Activated naive CD4-positive, alpha-beta T cell treated with Interleukin-2 at 50 U/mL for 16 hours (primary cell): ENCODE results near the gene TPPP3.
"Not testable (repeated sequence)": the region's sequence is repeated elsewhere in the genome, so short reads cannot be mapped to it uniquely, and the experiment has no call there.

Experiments used
- DNase-seq: peaks from one replicate; pipeline ENCODE4 v3.0.0-alpha.2; 2020

TPPP3 gene

GRCh38 chr16:67425580-67425979 is 32.3 kb upstream of the TPPP3 start:
- no peak for DNase-seq

GRCh38 chr16:67425061-67425460 is 31.8 kb upstream of the TPPP3 start:
- no peak for DNase-seq

GRCh38 chr16:67424261-67424615 is 30.9 kb upstream of the TPPP3 start:
- DNase-seq = no peak

- no peak for DNase-seq
These were observed 30.4 kb upstream of the TPPP3 start for GRCh38 chr16:67423611-67424260.

GRCh38 chr16:67423015-67423414 is 29.7 kb upstream of the TPPP3 start:
- no peak for DNase-seq

- no peak for DNase-seq
These were observed 27.7 kb upstream of the TPPP3 start for GRCh38 chr16:67421030-67421429.

- no peak for DNase-seq
These were observed 26.6 kb upstream of the TPPP3 start for GRCh38 chr16:67419931-67420330.

- DNase-seq = no peak
These were observed 26.2 kb upstream of the TPPP3 start for GRCh38 chr16:67419502-67419901.

DNA sequence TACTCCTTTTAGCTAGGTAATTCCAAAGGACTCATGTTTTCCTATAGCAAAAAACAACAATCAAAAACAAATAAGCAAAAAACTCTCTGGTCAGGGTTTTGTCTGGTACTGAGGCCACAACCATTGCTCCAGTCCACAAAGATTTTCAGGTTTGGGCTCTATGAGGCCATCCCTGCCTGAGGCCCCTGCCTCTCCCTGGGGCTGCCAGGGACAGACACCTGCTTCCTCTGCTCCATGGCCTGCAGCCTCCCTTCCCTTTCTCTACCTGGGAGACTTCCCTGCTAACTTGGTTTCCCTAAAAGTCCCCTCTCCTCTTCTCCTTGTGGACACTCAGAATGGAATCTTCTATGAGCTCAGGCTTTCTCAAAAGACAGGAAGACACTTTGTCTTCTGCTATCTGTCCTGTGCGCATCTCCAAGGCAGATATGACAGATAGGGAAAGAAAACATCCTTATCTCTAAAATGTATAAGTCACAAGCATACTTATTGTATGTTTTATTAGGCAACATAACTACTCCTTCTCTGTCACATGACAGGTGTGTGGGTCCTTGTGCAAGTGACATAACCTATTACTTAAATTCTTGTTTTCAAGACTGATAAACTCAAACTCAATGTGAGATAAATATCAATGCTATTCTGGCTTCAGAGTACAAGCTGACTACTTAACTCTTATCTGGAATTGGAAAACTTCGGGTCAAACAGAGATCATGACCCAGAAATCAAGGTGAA is 24.2 kb upstream of the TPPP3 start:
- no peak for DNase-seq

DNA sequence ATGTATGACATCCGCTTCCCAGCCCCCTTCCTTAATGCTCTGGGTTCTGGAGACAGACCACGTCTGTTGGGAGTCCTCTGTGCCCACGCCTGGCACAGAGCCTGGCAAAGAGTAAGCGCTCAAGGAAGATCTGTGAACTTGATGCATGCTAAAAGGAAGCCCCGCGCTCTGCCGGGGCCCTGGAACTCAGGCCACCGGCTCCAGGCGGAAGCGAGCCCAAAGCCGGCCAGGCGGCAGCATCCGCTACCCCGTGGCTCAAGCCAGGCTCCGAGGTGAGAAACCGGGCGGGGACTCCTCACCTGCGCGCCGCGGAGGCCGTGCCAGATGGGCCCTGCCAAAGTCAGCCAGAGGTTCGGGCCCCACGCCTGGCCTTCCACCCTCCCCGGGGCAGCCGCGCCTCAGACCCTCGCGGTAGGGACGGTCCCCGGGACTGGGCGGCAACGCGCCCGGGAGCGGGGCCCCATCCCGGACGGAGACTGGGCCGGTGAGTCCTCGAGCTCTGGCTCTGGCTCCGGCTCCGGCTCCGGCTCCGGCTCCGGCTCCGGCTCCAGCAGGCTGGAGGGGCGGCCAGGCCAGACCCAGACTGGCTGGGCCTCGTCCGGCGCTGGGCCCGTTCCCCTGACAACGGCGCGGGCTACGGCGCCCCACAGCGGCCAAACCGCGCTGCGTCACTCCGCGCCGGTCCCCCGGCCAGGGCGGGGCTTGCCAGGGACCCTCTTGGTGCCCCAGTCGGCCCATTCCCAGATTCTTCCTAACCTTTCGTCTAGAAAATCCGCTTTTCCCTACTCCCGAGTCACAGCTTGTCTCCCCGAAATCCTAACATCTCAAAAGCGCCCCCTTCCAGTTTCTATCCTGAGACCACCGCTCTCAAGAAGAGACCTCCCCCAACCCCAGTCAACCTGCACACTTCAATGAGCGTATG is 22.8 kb upstream of the TPPP3 start, which contains the start of gene ZDHHC1:
Gene ZDHHC1, minus strand, starts transcription at position 606 of the 922 bp plus-strand sequence. CDS start 8,702 bp downstream, outside the sequence.
- DNase-seq = peak; percentile 57

DNA sequence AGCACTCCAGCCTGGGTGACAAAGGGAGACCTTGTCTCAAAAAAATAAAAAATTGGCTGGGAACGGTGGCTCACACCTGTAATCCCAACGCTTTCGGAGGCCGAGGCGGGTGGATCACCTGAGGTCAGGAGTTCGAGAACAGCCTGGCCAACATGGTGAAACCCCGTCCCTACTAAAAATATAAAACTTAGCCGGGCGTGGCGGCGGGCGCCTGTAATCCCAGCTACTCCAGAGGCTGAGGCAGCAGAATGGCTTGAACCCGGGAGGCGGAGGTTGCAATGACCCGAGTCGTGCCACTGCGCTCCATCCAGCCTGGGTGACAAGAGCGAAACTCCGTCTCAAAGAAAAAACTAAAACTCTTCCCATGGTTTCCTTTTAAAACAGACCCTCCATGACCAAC is 22.1 kb upstream of the TPPP3 start:
- DNase-seq = not testable (repeated sequence)

GRCh38 chr16:67413978-67414911 is 20.9 kb upstream of the TPPP3 start:
- DNase-seq = no peak

DNA sequence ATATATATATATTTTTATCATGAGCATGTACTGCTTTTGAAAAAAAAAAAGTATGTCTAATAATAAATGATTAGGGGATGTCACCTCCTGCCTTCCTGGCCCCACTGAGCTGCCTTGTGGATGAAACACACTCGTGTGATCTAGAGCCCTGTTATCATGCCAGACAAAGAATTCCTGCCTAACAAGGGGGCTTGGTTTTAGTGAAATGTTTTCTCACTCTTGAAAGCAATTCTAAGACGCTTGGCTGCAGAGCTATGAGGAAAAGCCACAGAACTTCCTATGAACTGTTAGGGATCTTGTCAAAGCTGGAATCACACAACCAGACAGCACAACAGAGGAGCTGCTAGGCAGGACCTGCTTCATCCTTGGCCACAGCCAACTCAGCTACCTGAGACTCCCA is 19.0 kb upstream of the TPPP3 start:
- DNase-seq = no peak

- DNase-seq = no peak
These were observed 18.0 kb upstream of the TPPP3 start for GRCh38 chr16:67411339-67411738.

DNA sequence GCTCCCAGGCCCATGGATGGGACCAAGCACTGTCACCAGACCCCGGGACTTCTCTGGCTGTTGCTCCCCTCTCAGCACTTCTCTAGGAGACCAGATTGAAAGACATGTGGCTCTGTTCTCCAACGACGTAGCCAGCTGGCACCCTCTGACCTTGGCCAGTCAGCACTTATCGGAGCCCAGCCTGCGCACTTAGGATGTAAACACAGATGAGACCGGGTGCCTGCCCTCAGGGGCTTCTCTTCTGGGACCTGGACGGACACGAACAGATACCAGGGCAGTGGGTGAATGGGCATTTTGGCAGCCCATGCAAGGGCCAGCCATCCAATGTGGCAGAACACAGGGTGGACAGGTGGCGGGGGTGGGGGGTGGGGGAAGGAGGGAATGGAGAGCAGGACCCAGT is 16.3 kb upstream of the TPPP3 start:
- no peak for DNase-seq

DNA sequence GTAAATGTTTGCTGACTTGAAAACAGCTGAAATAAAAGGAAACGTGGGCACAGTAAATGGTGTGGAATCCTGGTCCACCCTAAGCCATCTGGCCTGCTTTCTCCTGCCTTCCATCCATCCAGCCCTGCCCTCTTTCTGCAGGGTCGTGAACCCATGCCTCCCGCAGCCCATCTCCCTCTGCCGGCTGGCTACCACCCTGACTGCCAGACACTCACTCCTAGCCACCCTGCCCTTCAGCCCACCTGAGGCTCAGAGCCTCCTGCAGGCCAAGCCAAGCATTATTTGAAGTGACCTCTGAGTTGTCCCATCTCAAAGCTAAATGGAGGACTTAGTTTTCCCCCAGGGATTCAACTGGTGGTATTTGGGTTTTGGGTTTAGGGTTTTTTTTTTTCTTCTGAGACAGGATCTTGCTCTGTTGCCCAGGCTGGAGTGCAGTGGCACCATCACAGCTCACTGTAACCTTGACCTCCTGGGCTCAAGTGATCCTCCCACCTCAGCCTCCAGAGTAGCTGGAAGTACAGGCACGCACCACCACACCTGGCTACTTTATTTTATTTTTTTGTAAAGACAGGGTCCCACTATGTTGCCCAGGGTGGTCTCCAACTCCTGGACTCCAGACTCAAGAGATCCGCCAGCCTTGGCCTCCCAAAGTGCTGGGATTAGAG is 14.6 kb upstream of the TPPP3 start:
- DNase-seq = no peak

- no peak for DNase-seq
These were observed 14.0 kb upstream of the TPPP3 start for GRCh38 chr16:67407176-67407787.

DNA sequence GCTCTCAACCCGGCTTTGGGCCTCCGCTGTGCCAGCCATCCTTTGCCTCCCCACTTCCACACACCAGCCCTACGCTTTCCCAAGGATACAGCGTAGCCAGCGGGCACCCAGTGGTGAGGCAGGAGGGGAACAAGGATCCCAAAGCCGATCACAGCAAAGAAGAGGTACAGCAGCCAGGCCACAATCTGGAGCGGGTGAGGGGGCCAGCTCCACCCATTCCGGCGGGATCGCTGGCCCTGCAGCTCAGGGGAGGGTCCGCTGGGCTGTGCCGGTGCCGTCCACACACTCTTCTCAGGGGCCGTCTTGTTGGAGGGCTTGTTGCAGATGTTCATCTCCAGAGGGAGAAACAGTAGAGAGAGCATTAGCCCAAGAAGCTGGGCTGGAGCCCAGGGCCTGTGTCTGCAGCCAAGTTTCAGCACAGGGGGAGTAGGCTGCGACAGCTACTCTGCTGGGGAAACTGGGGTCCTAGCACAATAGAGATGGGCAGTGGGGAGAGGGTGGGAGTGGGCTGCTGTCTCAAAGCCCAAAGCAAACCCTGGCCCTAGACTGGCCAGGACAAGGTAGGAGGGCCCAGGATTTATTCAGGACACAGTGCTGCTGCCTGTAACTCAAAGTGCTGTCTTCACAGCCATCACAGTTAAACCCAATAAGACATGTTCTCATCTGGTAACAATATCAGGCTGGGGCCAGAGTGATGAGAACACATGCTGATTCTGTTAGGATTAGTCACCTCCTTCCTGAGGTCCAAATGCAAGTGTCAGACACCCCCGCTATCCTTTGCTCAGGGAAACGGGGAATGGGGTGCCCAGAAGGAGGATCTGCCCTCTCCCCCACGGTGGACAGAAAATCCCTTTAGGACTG is 13.0 kb upstream of the TPPP3 start:
- DNase-seq = no peak

GRCh38 chr16:67405336-67405735 is 12.0 kb upstream of the TPPP3 start:
- no peak for DNase-seq

DNA sequence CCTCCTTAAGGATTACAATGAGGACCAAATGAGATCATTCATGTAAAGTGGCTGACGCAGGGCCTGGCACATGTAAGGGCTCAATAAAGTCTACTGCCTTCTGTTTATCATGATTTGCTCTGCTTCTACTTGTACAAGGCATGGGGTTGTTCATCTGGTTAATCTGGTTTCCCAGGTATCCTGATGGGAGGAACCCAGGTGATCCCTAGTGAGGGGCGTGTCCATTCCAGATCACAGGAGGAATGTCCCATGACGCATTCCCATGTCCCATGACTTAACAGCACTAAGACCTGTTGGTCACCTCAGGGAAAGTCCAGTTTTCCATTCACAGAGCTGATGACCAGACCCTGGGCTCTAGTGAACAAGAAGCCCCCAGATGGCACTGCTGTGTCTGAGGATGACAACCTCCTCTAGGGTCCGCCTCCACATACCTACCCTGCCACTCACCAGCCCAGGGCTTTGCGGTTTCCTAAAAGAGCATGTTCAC is 11.5 kb upstream of the TPPP3 start:
- DNase-seq = no peak
